MM.1S (cell line): Measurements from ENCODE around the gene CLEC4F.

Source experiments
- DNase-seq: peaks from one replicate; pipeline ENCODE4 v3.0.0-alpha.2; 2015
- H2AFZ ChIP-seq: fragments of 300-600 bp; sonication (generic); 2 replicates; pipeline ENCODE4 v1.6.0; 2016; ENCODE audit warnings: antibody characterized with exemption, low read length
- H3F3A ChIP-seq: fragments of 300-600 bp; sonication (generic); 2 replicates; pipeline ENCODE4 v1.6.1; 2016; ENCODE audit warnings: mild to moderate bottlenecking, antibody characterized with exemption, low read length, moderate library complexity, mixed read lengths; ENCODE audit not compliant: insufficient read depth
- H3K27ac ChIP-seq: fragments of 300-600 bp; sonication (generic); 2 replicates; pipeline ENCODE4 v1.5.1; 2016; ENCODE audit warnings: mild to moderate bottlenecking, low read length
- H3K27me3 ChIP-seq: fragments of 300-600 bp; sonication (generic); replicated peaks from 2 replicates; pipeline ENCODE4 v1.6.0; 2016; ENCODE audit warnings: low read length; ENCODE audit not compliant: insufficient read depth
- H3K36me3 ChIP-seq: fragments of 300-600 bp; sonication (generic); replicated peaks from 2 replicates; pipeline ENCODE4 v1.6.1; 2016; ENCODE audit warnings: mild to moderate bottlenecking, low read length, mixed read lengths; ENCODE audit not compliant: insufficient read depth
- H3K4me1 ChIP-seq: fragments of 300-600 bp; sonication (generic); 2 replicates; pipeline ENCODE4 v1.6.1; 2016; ENCODE audit warnings: low read length, mixed read lengths
- H3K4me2 ChIP-seq: fragments of 300-600 bp; sonication (generic); 2 replicates; pipeline ENCODE4 v1.6.0; 2016; ENCODE audit warnings: low read depth, low read length
- H3K4me3 ChIP-seq: fragments of 300-600 bp; sonication (generic); 2 replicates; pipeline ENCODE4 v1.5.1; 2016; ENCODE audit warnings: low read length, mixed read lengths
- H3K79me2 ChIP-seq: fragments of 300-600 bp; sonication (generic); 2 replicates; pipeline ENCODE4 v1.6.1; 2016; ENCODE audit warnings: mixed run types, low read length, mixed read lengths
- H3K9ac ChIP-seq: fragments of 300-600 bp; sonication (generic); 2 replicates; pipeline ENCODE4 v1.6.1; 2016; ENCODE audit warnings: low read length, mixed read lengths
- H3K9me2 ChIP-seq: fragments of 300-600 bp; sonication (generic); replicated peaks from 2 replicates; pipeline ENCODE4 v1.6.1; 2016; ENCODE audit warnings: mild to moderate bottlenecking, low read length, mixed read lengths; ENCODE audit not compliant: insufficient read depth
- H3K9me3 ChIP-seq: fragments of 300-600 bp; sonication (generic); replicated peaks from 2 replicates; pipeline ENCODE4 v1.6.1; 2016; ENCODE audit warnings: mild to moderate bottlenecking, low read length, mixed read lengths; ENCODE audit not compliant: insufficient read depth
- H4K20me1 ChIP-seq: fragments of 300-600 bp; sonication (generic); 2 replicates; pipeline ENCODE4 v1.6.1; 2016; ENCODE audit warnings: mild to moderate bottlenecking, low read length, moderate library complexity, mixed read lengths; ENCODE audit not compliant: insufficient read depth
- EZH2 ChIP-seq: fragments of 300-600 bp; sonication (generic); optimal IDR thresholded peaks from 2 replicates; pipeline ENCODE3; 2017; ENCODE audit warnings: low read depth, mild to moderate bottlenecking, antibody characterized with exemption, low read length, mixed read lengths
- EZH2phosphoT487 ChIP-seq: fragments of 300-600 bp; sonication (generic); IDR thresholded peaks from 2 replicates; pipeline ENCODE4 v1.6.1; 2018; ENCODE audit warnings: antibody characterized with exemption, low read length
- TF ChIP-seq, protein P1 (sequence below): fragments of 300-600 bp; sonication (generic); IDR thresholded peaks from 2 replicates; pipeline ENCODE4 v1.5.1; 2016; ENCODE audit warnings: antibody characterized with exemption, low read length, mixed read lengths

The CLEC4F gene

GRCh38 chr2:70767079-70767698, 53.2 kb downstream of the CLEC4F start:
- Histone ChIP-seq H4K20me1 (no peaks in the 10 kb centered on the region), H3K9me3 (no peaks in the 10 kb centered on the region), H3K4me1 (peaks cover 6% of the 10 kb centered on the region), H3K9me2 (no peaks in the 10 kb centered on the region), H3K27ac (no peak overlapping the region; the same call in 1 of the 2 replicates), H3K4me3 (peak overlapping the region; percentile 86), H3K4me2 (peak overlapping the region; percentile 98), H3F3A (no peaks in the 10 kb centered on the region), H3K79me2 (peaks cover 3% of the 10 kb centered on the region; the same call in 1 of the 2 replicates), H2AFZ (peak overlapping the region; percentile 98), H3K27me3 (no peaks in the 10 kb centered on the region), H3K36me3 (no peaks in the 10 kb centered on the region), H3K9ac (peak overlapping the region; percentile 55; the same call in 1 of the 2 replicates)
- DNase-seq, result peak; percentile 25
- TF ChIP-seq EZH2, result no peak
- TF ChIP-seq, protein P1, sequence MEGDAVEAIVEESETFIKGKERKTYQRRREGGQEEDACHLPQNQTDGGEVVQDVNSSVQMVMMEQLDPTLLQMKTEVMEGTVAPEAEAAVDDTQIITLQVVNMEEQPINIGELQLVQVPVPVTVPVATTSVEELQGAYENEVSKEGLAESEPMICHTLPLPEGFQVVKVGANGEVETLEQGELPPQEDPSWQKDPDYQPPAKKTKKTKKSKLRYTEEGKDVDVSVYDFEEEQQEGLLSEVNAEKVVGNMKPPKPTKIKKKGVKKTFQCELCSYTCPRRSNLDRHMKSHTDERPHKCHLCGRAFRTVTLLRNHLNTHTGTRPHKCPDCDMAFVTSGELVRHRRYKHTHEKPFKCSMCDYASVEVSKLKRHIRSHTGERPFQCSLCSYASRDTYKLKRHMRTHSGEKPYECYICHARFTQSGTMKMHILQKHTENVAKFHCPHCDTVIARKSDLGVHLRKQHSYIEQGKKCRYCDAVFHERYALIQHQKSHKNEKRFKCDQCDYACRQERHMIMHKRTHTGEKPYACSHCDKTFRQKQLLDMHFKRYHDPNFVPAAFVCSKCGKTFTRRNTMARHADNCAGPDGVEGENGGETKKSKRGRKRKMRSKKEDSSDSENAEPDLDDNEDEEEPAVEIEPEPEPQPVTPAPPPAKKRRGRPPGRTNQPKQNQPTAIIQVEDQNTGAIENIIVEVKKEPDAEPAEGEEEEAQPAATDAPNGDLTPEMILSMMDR, result no peak
- TF ChIP-seq EZH2phosphoT487, result no peak

DNA sequence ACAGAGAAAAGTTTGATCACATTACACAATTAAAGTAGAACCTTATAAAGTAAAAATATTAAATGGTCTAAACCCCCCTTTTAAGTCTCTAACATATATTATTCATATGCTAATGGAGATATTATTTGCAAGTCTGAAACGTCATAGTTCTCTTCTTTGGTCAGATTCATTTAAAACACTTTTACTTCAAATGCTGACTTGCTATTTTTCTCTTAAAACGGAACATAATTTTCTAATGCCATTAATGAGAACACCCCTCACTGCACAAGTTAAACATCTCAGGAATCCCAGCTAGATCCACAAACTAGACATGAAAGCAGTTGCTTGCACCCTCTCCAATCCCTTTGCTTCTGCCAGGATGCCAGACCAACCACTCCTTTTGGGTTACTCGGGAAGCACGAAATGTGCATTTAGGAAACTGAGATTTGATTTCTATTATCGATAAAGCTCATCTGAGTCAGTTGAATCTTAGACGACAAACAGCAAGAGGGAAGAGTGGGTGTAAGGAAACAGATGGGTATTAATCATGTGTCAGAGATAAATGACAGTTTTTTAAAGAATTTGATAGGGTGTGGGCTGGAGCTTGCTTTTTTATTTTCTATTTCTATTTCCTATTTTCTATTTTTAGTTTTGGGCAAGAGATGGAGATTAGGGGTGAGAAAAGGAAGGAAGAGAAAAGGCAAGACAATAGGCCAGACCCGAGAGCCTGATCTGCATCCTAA, 53.9 kb downstream of the CLEC4F start:
- TF ChIP-seq EZH2 (no peak), EZH2phosphoT487 (no peak)
- TF ChIP-seq, protein P1, result no peak
- no peak overlapping the region for H3K27ac ChIP-seq

GRCh38 chr2:70765507-70765906, 54.9 kb downstream of the CLEC4F start:
- H3K4me3 ChIP-seq, result no peak overlapping the region
- no peak overlapping the region for H3K27ac ChIP-seq
- no peaks in the 10 kb centered on the region for H3K9me3 ChIP-seq
- no peaks in the 10 kb centered on the region for H3K9me2 ChIP-seq
- peaks cover 3% of the 10 kb centered on the region; the same call in 1 of the 2 replicates for H3K79me2 ChIP-seq
- H2AFZ ChIP-seq, result no peak overlapping the region
- H4K20me1 ChIP-seq, result no peaks in the 10 kb centered on the region
- no peak overlapping the region for H3K4me2 ChIP-seq
- H3F3A ChIP-seq, result no peaks in the 10 kb centered on the region
- no peak overlapping the region for H3K9ac ChIP-seq
- H3K27me3 ChIP-seq, result no peaks in the 10 kb centered on the region
- no peak for TF ChIP-seq EZH2phosphoT487
- no peak for TF ChIP-seq EZH2
- TF ChIP-seq, protein P1, result no peak
- H3K36me3 ChIP-seq, result no peaks in the 10 kb centered on the region
- peaks cover 6% of the 10 kb centered on the region for H3K4me1 ChIP-seq
- no peak for DNase-seq

More for the DNA sequence above, 53.9 kb downstream of the CLEC4F start:
- Histone ChIP-seq H3K9me2 (no peaks in the 10 kb centered on the region), H3K4me2 (peak overlapping the region; percentile 98), H3F3A (no peaks in the 10 kb centered on the region), H3K9ac (peak overlapping the region; percentile 55; the same call in 1 of the 2 replicates), H3K36me3 (no peaks in the 10 kb centered on the region), H3K4me3 (peak overlapping the region; percentile 86), H3K9me3 (no peaks in the 10 kb centered on the region), H4K20me1 (no peaks in the 10 kb centered on the region), H2AFZ (peak overlapping the region; percentile 80), H3K27me3 (no peaks in the 10 kb centered on the region), H3K79me2 (peaks cover 3% of the 10 kb centered on the region; the same call in 1 of the 2 replicates), H3K4me1 (peaks cover 6% of the 10 kb centered on the region)
- no peak for DNase-seq
